HepG2 (cell line): ENCODE data around the gene PSMB11. TPM values are rescaled to one million over a fixed set of nuclear protein-coding genes. Genes with fewer than 3 reads are reported as not detected.

Experiments used
- CBFB ChIP-seq: sonication (generic); formaldehyde crosslinking; IDR thresholded peaks from 2 replicates; pipeline ENCODE4 v1.4.0; 2020; ENCODE audit warnings: missing genetic modification reagents
- EP300 ChIP-seq, 3 experiments: sonication (generic) in 1 of 3; formaldehyde crosslinking in 1 of 3; IDR thresholded peaks; 2 replicates each; pipeline versions ENCODE4 v1.5.1 to v1.6.1; 2011 to 2020; ENCODE audit warnings: low read depth in 2 of 3, low read length in 2 of 3, borderline replicate concordance in 1 of 3, improper control_type of control experiment in 1 of 3, mild to moderate bottlenecking in 1 of 3, missing genetic modification reagents in 1 of 3, moderate library complexity in 1 of 3
- ETV5 ChIP-seq: IDR thresholded peaks from 2 replicates; pipeline ENCODE4 v1.6.1; 2018; ENCODE audit warnings: missing biosample characterization, missing genetic modification reagents, inconsistent platforms, borderline replicate concordance
- FLYWCH1 ChIP-seq: sonication (generic); formaldehyde crosslinking; IDR thresholded peaks from 2 replicates; pipeline ENCODE4 v1.8.1; 2023; ENCODE audit warnings: mild to moderate bottlenecking, missing genetic modification reagents
- JUN ChIP-seq: sonication (generic); formaldehyde crosslinking; IDR thresholded peaks from 2 replicates; pipeline ENCODE4 v1.4.0; 2020; ENCODE audit warnings: mild to moderate bottlenecking, missing genetic modification reagents
- KMT2B ChIP-seq: IDR thresholded peaks from 2 replicates; pipeline ENCODE4 v1.6.1; 2016; ENCODE audit warnings: missing genetic modification reagents, missing compliant biosample characterization
- MAF1 ChIP-seq: sonication (generic); formaldehyde crosslinking; IDR thresholded peaks from 2 replicates; pipeline ENCODE4 v1.5.0; 2020; ENCODE audit warnings: missing genetic modification reagents, borderline replicate concordance
- MAFF ChIP-seq: IDR thresholded peaks from 2 replicates; pipeline ENCODE4 v1.6.1; 2011; ENCODE audit warnings: low read depth, low read length, improper control_type of control experiment
- PHF5A ChIP-seq: IDR thresholded peaks from one replicate; pipeline ENCODE4 v1.6.1; 2018; ENCODE audit warnings: low read depth, missing genetic modification reagents; ENCODE audit not compliant: unreplicated experiment
- SMAD9 ChIP-seq: sonication (generic); formaldehyde crosslinking; IDR thresholded peaks from 2 replicates; pipeline ENCODE4 v1.5.1; 2020; ENCODE audit warnings: mild to moderate bottlenecking, missing genetic modification reagents
- SPEN ChIP-seq: sonication (generic); formaldehyde crosslinking; IDR thresholded peaks from 2 replicates; pipeline ENCODE4 v1.5.1; 2020; ENCODE audit warnings: low read depth, mild to moderate bottlenecking, missing genetic modification reagents
- ZNF772 ChIP-seq: sonication (generic); formaldehyde crosslinking; IDR thresholded peaks from 2 replicates; pipeline ENCODE4 v1.5.0; 2020; ENCODE audit warnings: mild to moderate bottlenecking, missing genetic modification reagents
- ZSCAN22 ChIP-seq: sonication (generic); formaldehyde crosslinking; IDR thresholded peaks from 2 replicates; pipeline ENCODE4 v1.4.0; 2020; ENCODE audit warnings: mild to moderate bottlenecking, missing genetic modification reagents
- polyA plus RNA-seq, 8 experiments: library from polyadenylated mRNA; depleted of rRNA in 3 of 8; stranded (reverse) in 7 of 8; unstranded in 1 of 8; fragments of >200 nt; fragmentation: Illumina TruSeq in 4 of 8; extraction: Trizol in 4 of 8; gene quantifications; 2 replicates each; pipeline versions ENCODE4 v1.2.1 to v1.2.3, GENCODE V29; 2011 to 2016; ENCODE audit warnings: low read depth in 4 of 8, missing spikeins in 1 of 8, mixed read lengths in 1 of 8; ENCODE audit not compliant: insufficient read depth in 1 of 8
- total RNA-seq, 5 experiments: library from RNA; depleted of rRNA; stranded (reverse); fragments of >200 nt; fragmentation: Illumina TruSeq; extraction: Trizol; gene quantifications; 2 replicates each; pipeline ENCODE4 v1.2.3, GENCODE V29; 2016; ENCODE audit warnings: low read depth in 1 of 5
- TF ChIP-seq, protein P1 (sequence below): IDR thresholded peaks from 2 replicates; pipeline ENCODE4 v1.6.1; 2016; ENCODE audit warnings: mild to moderate bottlenecking
- TF ChIP-seq, protein P2 (sequence below): sonication (generic); formaldehyde crosslinking; IDR thresholded peaks from 2 replicates; pipeline ENCODE4 v1.8.0; 2022; ENCODE audit warnings: mild to moderate bottlenecking, missing genetic modification reagents, moderate library complexity
- TF ChIP-seq, protein P3 (sequence below): IDR thresholded peaks from 2 replicates; pipeline ENCODE4 v1.6.1; 2016; ENCODE audit warnings: low read depth, control low read depth
- TF ChIP-seq, protein P4 (sequence below), 2 experiments: sonication (generic) in 1 of 2; formaldehyde crosslinking in 1 of 2; IDR thresholded peaks; 2 replicates each; pipeline versions ENCODE4 v1.4.0 to v1.6.1; 2018 to 2020; ENCODE audit warnings: missing genetic modification reagents in 2 of 2, borderline replicate concordance in 1 of 2, low read depth in 1 of 2, mild to moderate bottlenecking in 1 of 2, missing biosample characterization in 1 of 2
- TF ChIP-seq, protein P5 (sequence below): sonication (generic); formaldehyde crosslinking; IDR thresholded peaks from 2 replicates; pipeline ENCODE4 v1.4.0; 2020; ENCODE audit warnings: missing genetic modification reagents, borderline replicate concordance

PSMB11 gene
- total and polyA plus RNA-seq, 2 of the 13 experiments (the other 11 are each of a cell fraction or from before 2014, with no cell fraction given): not detected

DNA sequence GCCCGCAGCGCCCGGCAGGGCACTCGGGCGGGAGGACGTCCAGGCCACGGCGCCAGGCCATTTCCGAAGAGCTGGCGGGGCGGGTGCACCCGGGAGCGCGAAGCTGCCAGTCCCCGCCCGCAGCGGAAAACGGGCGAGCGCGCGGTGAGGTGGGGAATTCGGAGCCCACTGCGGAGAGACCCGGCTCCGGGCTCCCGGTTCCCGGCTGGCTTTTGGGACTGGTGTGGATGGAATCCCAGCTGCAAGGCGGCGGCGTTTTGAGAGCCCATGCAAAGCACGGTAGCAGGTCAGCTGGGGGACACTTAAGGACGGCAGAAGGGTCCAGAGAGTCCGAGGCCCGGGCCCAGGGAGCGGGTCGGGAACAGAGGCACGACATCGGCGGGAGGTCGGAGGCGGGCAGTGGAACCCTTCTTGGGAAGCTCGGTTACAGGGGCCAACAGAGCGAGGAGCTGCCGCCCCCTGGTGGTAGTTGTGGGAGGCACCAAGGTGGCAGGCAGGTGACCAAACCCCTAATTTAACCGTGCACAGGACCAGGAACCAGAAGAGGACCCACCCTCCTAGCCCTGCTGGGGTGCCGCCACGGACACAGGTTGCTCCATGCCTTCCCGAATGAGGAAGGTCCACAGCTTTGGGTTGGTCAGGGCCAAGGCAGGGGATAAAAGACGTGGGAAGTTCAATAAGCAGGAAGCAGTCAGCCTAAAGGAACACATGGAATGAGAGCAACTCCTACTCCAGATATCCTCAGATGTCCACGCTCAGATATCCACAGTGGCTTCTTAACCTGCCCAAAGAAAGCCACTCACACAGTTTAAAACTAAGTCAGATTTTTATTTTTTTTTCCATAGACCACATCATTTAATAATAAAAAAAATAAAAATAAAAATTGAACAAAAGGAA lies 16.0 kb downstream of the PSMB11 start (continued):
- TF ChIP-seq KMT2B (CRISPR knock-in tag) (peak; percentile 66), EP300 (IDR thresholded peaks at IDR 0.05; ENCODE audit: low read depth in 2 of 2, low read length in 2 of 2) (peak in 1 of 2 experiments; percentile 66; a peak in 1 of 4 replicates), EP300 (CRISPR knock-in tag; IDR thresholded peaks at IDR 0.05; ENCODE audit: borderline replicate concordance) (0 out of 2 replicates have a peak, but pooled peaks have one; percentile 32), PHF5A (no peak), MAFF (0 out of 2 replicates have a peak, but pooled peaks have one; percentile 8), SMAD9 (CRISPR knock-in tag) (no peak; the same call in 1 of the 2 replicates), CBFB (peak; percentile 67; the same call in 1 of the 2 replicates), SPEN (peak; percentile 72), JUN (CRISPR knock-in tag) (0 out of 2 replicates have a peak, but pooled peaks have one; percentile 87), ZSCAN22 (CRISPR knock-in tag) (no peak; the same call in 1 of the 2 replicates), ZNF772 (CRISPR knock-in tag) (peak; percentile 97), ETV5 (CRISPR knock-in tag) (peak; percentile 35; the same call in 1 of the 2 replicates), FLYWCH1 (no peak), MAF1 (no peak; the same call in 1 of the 2 replicates)
- TF ChIP-seq, protein P1, sequence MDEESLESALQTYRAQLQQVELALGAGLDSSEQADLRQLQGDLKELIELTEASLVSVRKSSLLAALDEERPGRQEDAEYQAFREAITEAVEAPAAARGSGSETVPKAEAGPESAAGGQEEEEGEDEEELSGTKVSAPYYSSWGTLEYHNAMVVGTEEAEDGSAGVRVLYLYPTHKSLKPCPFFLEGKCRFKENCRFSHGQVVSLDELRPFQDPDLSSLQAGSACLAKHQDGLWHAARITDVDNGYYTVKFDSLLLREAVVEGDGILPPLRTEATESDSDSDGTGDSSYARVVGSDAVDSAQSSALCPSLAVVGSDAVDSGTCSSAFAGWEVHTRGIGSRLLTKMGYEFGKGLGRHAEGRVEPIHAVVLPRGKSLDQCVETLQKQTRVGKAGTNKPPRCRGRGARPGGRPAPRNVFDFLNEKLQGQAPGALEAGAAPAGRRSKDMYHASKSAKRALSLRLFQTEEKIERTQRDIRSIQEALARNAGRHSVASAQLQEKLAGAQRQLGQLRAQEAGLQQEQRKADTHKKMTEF (CRISPR knock-in tag): peak; percentile 94
- TF ChIP-seq, protein P2, sequence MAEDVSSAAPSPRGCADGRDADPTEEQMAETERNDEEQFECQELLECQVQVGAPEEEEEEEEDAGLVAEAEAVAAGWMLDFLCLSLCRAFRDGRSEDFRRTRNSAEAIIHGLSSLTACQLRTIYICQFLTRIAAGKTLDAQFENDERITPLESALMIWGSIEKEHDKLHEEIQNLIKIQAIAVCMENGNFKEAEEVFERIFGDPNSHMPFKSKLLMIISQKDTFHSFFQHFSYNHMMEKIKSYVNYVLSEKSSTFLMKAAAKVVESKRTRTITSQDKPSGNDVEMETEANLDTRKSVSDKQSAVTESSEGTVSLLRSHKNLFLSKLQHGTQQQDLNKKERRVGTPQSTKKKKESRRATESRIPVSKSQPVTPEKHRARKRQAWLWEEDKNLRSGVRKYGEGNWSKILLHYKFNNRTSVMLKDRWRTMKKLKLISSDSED (CRISPR knock-in tag): 0 out of 2 replicates have a peak, but pooled peaks have one; percentile 64
- TF ChIP-seq, protein P3, sequence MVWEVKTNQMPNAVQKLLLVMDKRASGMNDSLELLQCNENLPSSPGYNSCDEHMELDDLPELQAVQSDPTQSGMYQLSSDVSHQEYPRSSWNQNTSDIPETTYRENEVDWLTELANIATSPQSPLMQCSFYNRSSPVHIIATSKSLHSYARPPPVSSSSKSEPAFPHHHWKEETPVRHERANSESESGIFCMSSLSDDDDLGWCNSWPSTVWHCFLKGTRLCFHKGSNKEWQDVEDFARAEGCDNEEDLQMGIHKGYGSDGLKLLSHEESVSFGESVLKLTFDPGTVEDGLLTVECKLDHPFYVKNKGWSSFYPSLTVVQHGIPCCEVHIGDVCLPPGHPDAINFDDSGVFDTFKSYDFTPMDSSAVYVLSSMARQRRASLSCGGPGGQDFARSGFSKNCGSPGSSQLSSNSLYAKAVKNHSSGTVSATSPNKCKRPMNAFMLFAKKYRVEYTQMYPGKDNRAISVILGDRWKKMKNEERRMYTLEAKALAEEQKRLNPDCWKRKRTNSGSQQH (CRISPR knock-in tag): no peak; the same call in 1 of the 2 replicates
- TF ChIP-seq, protein P4, sequence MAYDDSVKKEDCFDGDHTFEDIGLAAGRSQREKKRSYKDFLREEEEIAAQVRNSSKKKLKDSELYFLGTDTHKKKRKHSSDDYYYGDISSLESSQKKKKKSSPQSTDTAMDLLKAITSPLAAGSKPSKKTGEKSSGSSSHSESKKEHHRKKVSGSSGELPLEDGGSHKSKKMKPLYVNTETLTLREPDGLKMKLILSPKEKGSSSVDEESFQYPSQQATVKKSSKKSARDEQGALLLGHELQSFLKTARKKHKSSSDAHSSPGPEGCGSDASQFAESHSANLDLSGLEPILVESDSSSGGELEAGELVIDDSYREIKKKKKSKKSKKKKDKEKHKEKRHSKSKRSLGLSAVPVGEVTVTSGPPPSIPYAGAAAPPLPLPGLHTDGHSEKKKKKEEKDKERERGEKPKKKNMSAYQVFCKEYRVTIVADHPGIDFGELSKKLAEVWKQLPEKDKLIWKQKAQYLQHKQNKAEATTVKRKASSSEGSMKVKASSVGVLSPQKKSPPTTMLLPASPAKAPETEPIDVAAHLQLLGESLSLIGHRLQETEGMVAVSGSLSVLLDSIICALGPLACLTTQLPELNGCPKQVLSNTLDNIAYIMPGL (CRISPR knock-in tag; IDR thresholded peaks at IDR 0.05; ENCODE audit: borderline replicate concordance in 1 of 2, low read depth in 1 of 2): peak; percentile 99
- TF ChIP-seq, protein P5, sequence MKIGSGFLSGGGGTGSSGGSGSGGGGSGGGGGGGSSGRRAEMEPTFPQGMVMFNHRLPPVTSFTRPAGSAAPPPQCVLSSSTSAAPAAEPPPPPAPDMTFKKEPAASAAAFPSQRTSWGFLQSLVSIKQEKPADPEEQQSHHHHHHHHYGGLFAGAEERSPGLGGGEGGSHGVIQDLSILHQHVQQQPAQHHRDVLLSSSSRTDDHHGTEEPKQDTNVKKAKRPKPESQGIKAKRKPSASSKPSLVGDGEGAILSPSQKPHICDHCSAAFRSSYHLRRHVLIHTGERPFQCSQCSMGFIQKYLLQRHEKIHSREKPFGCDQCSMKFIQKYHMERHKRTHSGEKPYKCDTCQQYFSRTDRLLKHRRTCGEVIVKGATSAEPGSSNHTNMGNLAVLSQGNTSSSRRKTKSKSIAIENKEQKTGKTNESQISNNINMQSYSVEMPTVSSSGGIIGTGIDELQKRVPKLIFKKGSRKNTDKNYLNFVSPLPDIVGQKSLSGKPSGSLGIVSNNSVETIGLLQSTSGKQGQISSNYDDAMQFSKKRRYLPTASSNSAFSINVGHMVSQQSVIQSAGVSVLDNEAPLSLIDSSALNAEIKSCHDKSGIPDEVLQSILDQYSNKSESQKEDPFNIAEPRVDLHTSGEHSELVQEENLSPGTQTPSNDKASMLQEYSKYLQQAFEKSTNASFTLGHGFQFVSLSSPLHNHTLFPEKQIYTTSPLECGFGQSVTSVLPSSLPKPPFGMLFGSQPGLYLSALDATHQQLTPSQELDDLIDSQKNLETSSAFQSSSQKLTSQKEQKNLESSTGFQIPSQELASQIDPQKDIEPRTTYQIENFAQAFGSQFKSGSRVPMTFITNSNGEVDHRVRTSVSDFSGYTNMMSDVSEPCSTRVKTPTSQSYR: no peak
